HL-60 (cell line): Measurements from ENCODE around the gene C19orf53.

Experiments used
- CTCF ChIP-seq: IDR thresholded peaks from one replicate; pipeline ENCODE4 v1.5.1; 2011; ENCODE audit warnings: low read length, control low read depth, inconsistent platforms; ENCODE audit not compliant: insufficient read depth
- GABPA ChIP-seq: IDR thresholded peaks from 2 replicates; pipeline ENCODE4 v1.6.1; 2012; ENCODE audit warnings: low read depth
- POLR2AphosphoS5 ChIP-seq: IDR thresholded peaks from 2 replicates; pipeline ENCODE4 v1.6.1; 2012; ENCODE audit warnings: low read depth
- SPI1 ChIP-seq: IDR thresholded peaks from 2 replicates; pipeline ENCODE4 v1.6.1; 2012; ENCODE audit warnings: low read depth, mild to moderate bottlenecking, borderline replicate concordance
- TF ChIP-seq, protein P1 (sequence below): IDR thresholded peaks from 2 replicates; pipeline ENCODE4 v1.6.1; 2012; ENCODE audit warnings: low read depth; ENCODE audit not compliant: insufficient replicate concordance

DNA sequence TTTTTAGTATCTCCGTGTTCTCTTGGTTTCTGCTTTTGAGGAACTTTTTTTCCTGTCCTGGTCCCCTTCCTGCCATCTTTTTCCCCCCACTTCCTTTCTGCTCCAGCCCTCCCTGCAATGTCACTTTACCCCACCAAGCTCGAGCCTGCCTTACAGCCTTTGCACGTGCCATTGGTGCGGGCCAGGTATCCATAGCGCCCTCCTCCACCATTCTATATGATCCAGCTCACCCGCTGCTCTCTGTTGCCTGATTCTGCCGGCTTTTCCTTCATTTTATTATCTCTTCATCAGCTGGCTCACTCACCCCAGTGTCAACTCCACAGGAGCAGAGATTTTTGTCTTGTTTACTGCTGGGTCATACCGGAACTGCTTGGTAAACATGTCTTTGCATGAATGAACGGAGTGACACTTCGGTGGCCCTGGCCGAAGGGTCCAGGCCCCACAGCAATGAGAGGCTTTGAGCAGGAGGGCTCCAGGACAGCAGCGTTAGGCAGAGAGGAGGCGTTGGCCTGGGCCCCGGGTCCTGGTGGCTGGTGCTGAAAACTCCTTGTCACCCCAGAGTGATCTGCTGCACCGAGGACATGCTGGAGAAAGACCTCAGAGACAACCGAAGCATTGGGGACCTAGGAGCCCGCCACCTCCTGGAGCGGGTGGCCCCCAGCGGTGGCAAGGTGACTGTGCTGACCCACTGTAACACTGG, 8.7 kb upstream of the C19orf53 start:
- TF ChIP-seq GABPA: no peak
- no peak for TF ChIP-seq CTCF
- no peak for TF ChIP-seq POLR2AphosphoS5
- TF ChIP-seq SPI1: peak; percentile 35; the same call in 1 of the 2 replicates
- TF ChIP-seq, protein P1, sequence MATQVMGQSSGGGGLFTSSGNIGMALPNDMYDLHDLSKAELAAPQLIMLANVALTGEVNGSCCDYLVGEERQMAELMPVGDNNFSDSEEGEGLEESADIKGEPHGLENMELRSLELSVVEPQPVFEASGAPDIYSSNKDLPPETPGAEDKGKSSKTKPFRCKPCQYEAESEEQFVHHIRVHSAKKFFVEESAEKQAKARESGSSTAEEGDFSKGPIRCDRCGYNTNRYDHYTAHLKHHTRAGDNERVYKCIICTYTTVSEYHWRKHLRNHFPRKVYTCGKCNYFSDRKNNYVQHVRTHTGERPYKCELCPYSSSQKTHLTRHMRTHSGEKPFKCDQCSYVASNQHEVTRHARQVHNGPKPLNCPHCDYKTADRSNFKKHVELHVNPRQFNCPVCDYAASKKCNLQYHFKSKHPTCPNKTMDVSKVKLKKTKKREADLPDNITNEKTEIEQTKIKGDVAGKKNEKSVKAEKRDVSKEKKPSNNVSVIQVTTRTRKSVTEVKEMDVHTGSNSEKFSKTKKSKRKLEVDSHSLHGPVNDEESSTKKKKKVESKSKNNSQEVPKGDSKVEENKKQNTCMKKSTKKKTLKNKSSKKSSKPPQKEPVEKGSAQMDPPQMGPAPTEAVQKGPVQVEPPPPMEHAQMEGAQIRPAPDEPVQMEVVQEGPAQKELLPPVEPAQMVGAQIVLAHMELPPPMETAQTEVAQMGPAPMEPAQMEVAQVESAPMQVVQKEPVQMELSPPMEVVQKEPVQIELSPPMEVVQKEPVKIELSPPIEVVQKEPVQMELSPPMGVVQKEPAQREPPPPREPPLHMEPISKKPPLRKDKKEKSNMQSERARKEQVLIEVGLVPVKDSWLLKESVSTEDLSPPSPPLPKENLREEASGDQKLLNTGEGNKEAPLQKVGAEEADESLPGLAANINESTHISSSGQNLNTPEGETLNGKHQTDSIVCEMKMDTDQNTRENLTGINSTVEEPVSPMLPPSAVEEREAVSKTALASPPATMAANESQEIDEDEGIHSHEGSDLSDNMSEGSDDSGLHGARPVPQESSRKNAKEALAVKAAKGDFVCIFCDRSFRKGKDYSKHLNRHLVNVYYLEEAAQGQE: no peak
